HepG2 (cell line): ENCODE measurements around the gene POLE. TPM values are rescaled to one million over a fixed set of nuclear protein-coding genes. Genes with fewer than 3 reads are reported as not detected.

ENCODE experiments used
- ATAC-seq: fragments of 200-7000 bp; cut with Tn5 transposase; 3 replicates; pipeline ENCODE4 v1.9.1; 2020; ENCODE audit warnings: mild to moderate bottlenecking, moderate library complexity
- BruUV-seq: library from RNA; stranded (reverse); fragments of 400-500 nt; replicated peaks from 2 replicates; lab custom pipeline; 2021; lab: Mats Ljungman, UMichigan
- CTCF ChIA-PET: fragments of 300-600 bp; formaldehyde crosslinking; extraction: SDS; loops from one replicate; lab custom pipeline; 2021; ENCODE audit warnings: low total read pairs, inconsistent platforms, low intra/inter-chr PET ratio; lab: Yijun Ruan, JAX
- POLR2A ChIA-PET: fragments of 350-600 bp; sonication (Branson Sonifier 250); formaldehyde crosslinking; loops from one replicate; lab custom pipeline; 2020; ENCODE audit warnings: antibody characterized with exemption, inconsistent platforms; lab: Yijun Ruan, JAX
- DNase-seq: peaks from one replicate; pipeline ENCODE4 v3.0.0-alpha.2; 2015; ENCODE audit warnings: low spot score
- FAIRE-seq: peaks from 3 replicates; lab custom pipeline; 2011; peaks lifted over from hg19 to GRCh38; lab: Jason Lieb, UNC
- H2AFZ ChIP-seq: one replicate; pipeline ENCODE4 v1.6.1; 2011; ENCODE audit warnings: low read length, inconsistent platforms
- H3K27ac ChIP-seq: fragments of 300-600 bp; 3 replicates; pipeline ENCODE4 v1.8.0; 2011; ENCODE audit warnings: mixed run types, mild to moderate bottlenecking, mixed read lengths, low read length, inconsistent platforms; ENCODE audit not compliant: insufficient read depth; ENCODE audit errors: extremely low read length
- H3K27me3 ChIP-seq, 2 experiments: fragments of 200-600 bp in 1 of 2; 2 replicates in 1 of 2; 3 replicates in 1 of 2; pipeline versions ENCODE4 v1.6.0 to v1.8.0; 2011; ENCODE audit warnings: low read length in 2 of 2, mild to moderate bottlenecking in 2 of 2, moderate library complexity in 2 of 2, inconsistent platforms in 1 of 2; ENCODE audit not compliant: insufficient read depth in 2 of 2, control insufficient read depth in 1 of 2
- H3K36me3 ChIP-seq, 2 experiments: fragments of 200-600 bp in 1 of 2; replicated peaks in 1 of 2; 2 replicates in 1 of 2; 3 replicates in 1 of 2; pipeline versions ENCODE4 v1.5.1 to v1.8.0; 2011; ENCODE audit warnings: low read length in 2 of 2, inconsistent platforms in 1 of 2; ENCODE audit not compliant: insufficient read depth in 2 of 2, control insufficient read depth in 1 of 2
- H3K4me1 ChIP-seq: 2 replicates; pipeline ENCODE4 v1.5.1; 2012; ENCODE audit warnings: low read length, inconsistent platforms; ENCODE audit not compliant: insufficient read depth
- H3K4me2 ChIP-seq: 2 replicates; pipeline ENCODE4 v1.6.0; 2011; ENCODE audit warnings: low read depth, low read length, inconsistent platforms
- H3K4me3 ChIP-seq, 3 experiments: fragments of 200-600 bp in 1 of 3; sonication (generic), shearing (Covaris generic) in 1 of 3; replicated peaks in 1 of 3; 2 replicates each; pipeline ENCODE4 v1.5.1; 2011 to 2016; ENCODE audit warnings: low read length in 3 of 3, inconsistent platforms in 2 of 3, low read depth in 2 of 3, mild to moderate bottlenecking in 2 of 3, control low read depth in 1 of 3, mixed read lengths in 1 of 3; ENCODE audit not compliant: insufficient read depth in 1 of 3
- H3K79me2 ChIP-seq: one replicate; pipeline ENCODE4 v1.6.1; 2011; ENCODE audit warnings: low read length, inconsistent platforms; ENCODE audit not compliant: insufficient read depth
- H3K9ac ChIP-seq: 2 replicates; pipeline ENCODE4 v1.6.0; 2011; ENCODE audit warnings: mild to moderate bottlenecking, low read depth, low read length, inconsistent platforms; ENCODE audit not compliant: insufficient read depth
- H3K9me3 ChIP-seq: 2 replicates; pipeline ENCODE4 v1.5.1; 2012; ENCODE audit warnings: mild to moderate bottlenecking, low read length
- H4K20me1 ChIP-seq: 2 replicates; pipeline ENCODE4 v1.6.0; 2011; ENCODE audit warnings: inconsistent platforms, mild to moderate bottlenecking, low read length, moderate library complexity; ENCODE audit not compliant: insufficient read depth
- ATF1 ChIP-seq: IDR thresholded peaks from 2 replicates; pipeline ENCODE4 v1.6.1; 2016; ENCODE audit warnings: mild to moderate bottlenecking, control low read depth
- CREB1 ChIP-seq, 2 experiments: fragments of 450-650 bp in 1 of 2; IDR thresholded peaks; 2 replicates each; pipeline ENCODE4 v1.6.1; 2016 to 2017; ENCODE audit warnings: control low read depth in 1 of 2, mild to moderate bottlenecking in 1 of 2, missing compliant biosample characterization in 1 of 2, missing genetic modification characterization in 1 of 2
- EP300 ChIP-seq, 3 experiments: sonication (generic) in 1 of 3; formaldehyde crosslinking in 1 of 3; IDR thresholded peaks; 2 replicates each; pipeline versions ENCODE4 v1.5.1 to v1.6.1; 2011 to 2020; ENCODE audit warnings: low read depth in 2 of 3, low read length in 2 of 3, borderline replicate concordance in 1 of 3, improper control_type of control experiment in 1 of 3, mild to moderate bottlenecking in 1 of 3, missing genetic modification reagents in 1 of 3, moderate library complexity in 1 of 3
- GABPA ChIP-seq, 2 experiments: IDR thresholded peaks; 2 replicates each; pipeline ENCODE4 v1.6.1; 2011 to 2016; ENCODE audit warnings: low read depth in 2 of 2, low read length in 1 of 2, missing biosample characterization in 1 of 2, missing genetic modification characterization in 1 of 2
- GATAD1 ChIP-seq: IDR thresholded peaks from 2 replicates; pipeline ENCODE4 v1.6.1; 2016; ENCODE audit warnings: missing genetic modification reagents, missing compliant biosample characterization
- SRSF1 ChIP-seq: fragments of 200-400 bp; formaldehyde crosslinking; optimal IDR thresholded peaks from 2 replicates; pipeline ENCODE3; 2017; ENCODE audit warnings: mild to moderate bottlenecking, low read depth, low read length, moderate library complexity
- STAT5B ChIP-seq: sonication (generic); formaldehyde crosslinking; IDR thresholded peaks from 2 replicates; pipeline ENCODE4 v1.4.0; 2020; ENCODE audit warnings: missing genetic modification reagents
- TCF7 ChIP-seq: sonication (generic); IDR thresholded peaks from 2 replicates; pipeline ENCODE4 v1.6.1; 2016; ENCODE audit warnings: antibody characterized with exemption, low read depth
- TCF7L2 ChIP-seq: IDR thresholded peaks from 2 replicates; pipeline ENCODE4 v1.6.1; 2011; ENCODE audit warnings: mild to moderate bottlenecking, low read depth, low read length, moderate library complexity
- ZFX ChIP-seq: sonication (generic); formaldehyde crosslinking; IDR thresholded peaks from 2 replicates; pipeline ENCODE4 v1.4.0; 2020; ENCODE audit warnings: mild to moderate bottlenecking, low read depth, missing genetic modification reagents, moderate library complexity
- ZNF17 ChIP-seq: sonication (generic); formaldehyde crosslinking; IDR thresholded peaks from 2 replicates; pipeline ENCODE4 v1.5.0; 2020; ENCODE audit warnings: mild to moderate bottlenecking, missing genetic modification reagents
- ZNF205 ChIP-seq: IDR thresholded peaks from 2 replicates; pipeline ENCODE4 v1.6.1; 2018; ENCODE audit warnings: missing biosample characterization, missing genetic modification reagents
- ZNF343 ChIP-seq: sonication (generic); formaldehyde crosslinking; IDR thresholded peaks from 2 replicates; pipeline ENCODE4 v1.4.0; 2020; ENCODE audit warnings: mild to moderate bottlenecking, missing genetic modification reagents
- ZNF558 ChIP-seq: sonication (generic); formaldehyde crosslinking; IDR thresholded peaks from 2 replicates; pipeline ENCODE4 v1.9.0; 2022; ENCODE audit warnings: mild to moderate bottlenecking, missing genetic modification reagents, borderline replicate concordance
- ZNF607 ChIP-seq: sonication (generic); formaldehyde crosslinking; IDR thresholded peaks from 2 replicates; pipeline ENCODE4 v1.5.1; 2020; ENCODE audit warnings: missing genetic modification reagents, mild to moderate bottlenecking, borderline replicate concordance
- WGBS: methylation state at CpG from one replicate; pipeline ENCODE4 v1.1.6; 2017; ENCODE audit warnings: low lambda C conversion rate; 5-methylcytosine and 5-hydroxymethylcytosine counted together
- in situ Hi-C: cut with HindIII; loops from 2 replicates; pipeline ENCODE4 v1.10.0; 2017; ENCODE audit warnings: low pct_unique_long_range_greater_than_20kb; ENCODE audit not compliant: extremely low pct_ligation_motif_present
- intact Hi-C: fragments of 100-400 bp; cut with micrococcal nuclease; formaldehyde crosslinking; loops from one replicate; pipeline ENCODE4 v1.10.0; 2022; ENCODE audit not compliant: unreplicated experiment
- polyA plus RNA-seq, 8 experiments: library from polyadenylated mRNA; depleted of rRNA in 3 of 8; stranded (reverse) in 7 of 8; unstranded in 1 of 8; fragments of >200 nt; fragmentation: Illumina TruSeq in 4 of 8; extraction: Trizol in 4 of 8; gene quantifications; 2 replicates each; pipeline versions ENCODE4 v1.2.1 to v1.2.3, GENCODE V29; 2011 to 2016; ENCODE audit warnings: low read depth in 4 of 8, missing spikeins in 1 of 8, mixed read lengths in 1 of 8; ENCODE audit not compliant: insufficient read depth in 1 of 8
- total RNA-seq, 5 experiments: library from RNA; depleted of rRNA; stranded (reverse); fragments of >200 nt; fragmentation: Illumina TruSeq; extraction: Trizol; gene quantifications; 2 replicates each; pipeline ENCODE4 v1.2.3, GENCODE V29; 2016; ENCODE audit warnings: low read depth in 1 of 5
- TF ChIP-seq, protein P1 (sequence below): sonication (generic); formaldehyde crosslinking; IDR thresholded peaks from 2 replicates; pipeline ENCODE4 v1.5.1; 2020; ENCODE audit warnings: missing genetic modification reagents, mild to moderate bottlenecking, borderline replicate concordance
- TF ChIP-seq, protein P2 (sequence below): sonication (generic); formaldehyde crosslinking; IDR thresholded peaks from 2 replicates; pipeline ENCODE4 v1.5.1; 2020; ENCODE audit warnings: missing genetic modification reagents, mild to moderate bottlenecking, borderline replicate concordance

POLE gene
- total and polyA plus RNA-seq, 2 of the 13 experiments (the other 11 are each of a cell fraction or from before 2014, with no cell fraction given): 25.3 to 52.2 TPM

DNA sequence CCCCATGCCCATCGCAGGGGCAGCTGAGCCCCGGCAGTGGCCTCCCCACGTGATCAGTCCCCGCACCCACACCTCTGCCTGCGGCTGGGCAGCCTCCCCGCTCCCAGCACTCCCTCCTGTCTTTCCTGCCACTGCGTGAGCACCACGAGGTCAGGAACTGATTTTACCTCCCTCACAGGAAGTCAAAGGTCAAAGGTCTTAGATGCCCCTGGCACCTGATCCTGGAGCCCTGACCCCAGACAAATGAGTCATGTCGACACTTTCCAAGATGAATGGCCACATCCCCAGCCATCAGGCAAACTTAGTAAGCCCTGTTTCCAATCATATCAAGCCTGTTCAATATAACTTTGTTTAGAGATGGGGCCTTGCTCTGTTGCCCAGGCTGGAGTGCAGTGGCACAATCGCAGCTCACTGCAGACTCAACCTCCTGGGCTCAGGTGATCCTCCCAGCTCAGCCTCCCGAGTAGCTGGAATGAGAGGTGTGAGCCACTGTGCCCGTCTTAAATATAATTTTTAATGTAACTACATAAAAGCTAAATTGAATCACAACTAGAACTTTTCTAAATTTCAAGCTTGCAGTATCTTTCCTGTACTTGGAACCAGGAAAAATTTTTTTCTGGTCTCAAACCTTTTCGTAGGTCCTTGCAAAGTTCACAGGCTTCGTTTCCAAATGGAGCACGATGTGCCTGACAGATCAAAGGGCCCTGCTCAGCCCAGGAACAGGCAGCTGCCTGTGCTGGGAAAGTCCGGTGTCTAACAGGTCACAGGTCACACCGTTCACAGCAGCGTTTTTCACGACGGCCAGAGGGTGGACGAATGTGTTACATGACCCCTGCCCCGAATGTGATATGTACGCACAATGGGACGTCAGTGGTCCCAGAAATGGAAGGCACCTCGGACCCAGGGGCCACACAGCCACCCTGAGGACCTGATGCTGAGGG lies 78.6 kb downstream of the POLE start (continued):
- peak; percentile 27 for TF ChIP-seq ZNF607 (CRISPR knock-in tag)
- TF ChIP-seq, protein P1, sequence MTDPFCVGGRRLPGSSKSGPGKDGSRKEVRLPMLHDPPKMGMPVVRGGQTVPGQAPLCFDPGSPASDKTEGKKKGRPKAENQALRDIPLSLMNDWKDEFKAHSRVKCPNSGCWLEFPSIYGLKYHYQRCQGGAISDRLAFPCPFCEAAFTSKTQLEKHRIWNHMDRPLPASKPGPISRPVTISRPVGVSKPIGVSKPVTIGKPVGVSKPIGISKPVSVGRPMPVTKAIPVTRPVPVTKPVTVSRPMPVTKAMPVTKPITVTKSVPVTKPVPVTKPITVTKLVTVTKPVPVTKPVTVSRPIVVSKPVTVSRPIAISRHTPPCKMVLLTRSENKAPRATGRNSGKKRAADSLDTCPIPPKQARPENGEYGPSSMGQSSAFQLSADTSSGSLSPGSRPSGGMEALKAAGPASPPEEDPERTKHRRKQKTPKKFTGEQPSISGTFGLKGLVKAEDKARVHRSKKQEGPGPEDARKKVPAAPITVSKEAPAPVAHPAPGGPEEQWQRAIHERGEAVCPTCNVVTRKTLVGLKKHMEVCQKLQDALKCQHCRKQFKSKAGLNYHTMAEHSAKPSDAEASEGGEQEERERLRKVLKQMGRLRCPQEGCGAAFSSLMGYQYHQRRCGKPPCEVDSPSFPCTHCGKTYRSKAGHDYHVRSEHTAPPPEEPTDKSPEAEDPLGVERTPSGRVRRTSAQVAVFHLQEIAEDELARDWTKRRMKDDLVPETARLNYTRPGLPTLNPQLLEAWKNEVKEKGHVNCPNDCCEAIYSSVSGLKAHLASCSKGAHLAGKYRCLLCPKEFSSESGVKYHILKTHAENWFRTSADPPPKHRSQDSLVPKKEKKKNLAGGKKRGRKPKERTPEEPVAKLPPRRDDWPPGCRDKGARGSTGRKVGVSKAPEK: 0 out of 2 replicates have a peak, but pooled peaks have one; percentile 67
- TF ChIP-seq EP300 (IDR thresholded peaks at IDR 0.05; ENCODE audit: low read depth in 2 of 2, low read length in 2 of 2): peak in 1 of 2 experiments; percentile 55; a peak in 2 of 4 replicates
- TF ChIP-seq EP300 (CRISPR knock-in tag; IDR thresholded peaks at IDR 0.05; ENCODE audit: borderline replicate concordance): 0 out of 2 replicates have a peak, but pooled peaks have one; percentile 25
- TF ChIP-seq CREB1 (IDR thresholded peaks at IDR 0.05): no peak
- no peak for TF ChIP-seq CREB1 (CRISPR knock-in tag; IDR thresholded peaks at IDR 0.05)
- peak; percentile 85 for TF ChIP-seq TCF7

DNA sequence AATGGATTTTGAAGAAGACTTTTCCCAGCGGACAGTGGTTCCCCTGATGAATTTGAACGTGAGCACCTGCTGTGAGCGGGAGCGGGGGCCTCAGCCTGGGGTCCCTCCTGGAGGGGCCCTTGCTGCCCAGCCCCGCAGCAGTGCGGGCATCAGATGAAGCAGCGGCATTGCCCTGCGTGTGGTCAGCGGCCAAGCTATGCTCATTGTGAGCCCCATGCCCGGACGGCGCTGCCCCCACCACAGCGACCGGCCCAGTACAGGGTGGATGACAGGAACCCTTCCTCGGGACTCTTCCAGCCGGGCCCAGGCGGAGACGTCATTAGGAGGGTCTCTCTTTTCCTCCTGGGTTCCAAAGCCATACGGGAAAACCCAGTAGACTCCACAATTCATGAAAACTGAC lies 80.2 kb downstream of the POLE start:
- Histone ChIP-seq H3K4me2 (no peak overlapping the region), H3K27ac (no peak overlapping the region), H3K9me3 (peaks cover 6% of the 10 kb centered on the region; the same call in 1 of the 2 replicates), H4K20me1 (no peaks in the 10 kb centered on the region), H3K36me3 (no peaks in the 10 kb centered on the region), H3K4me1 (peaks cover 51% of the 10 kb centered on the region), H2AFZ (no peak overlapping the region), H3K79me2 (no peaks in the 10 kb centered on the region), H3K9ac (no peak overlapping the region), H3K4me3 (no peak overlapping the region), H3K27me3 (peaks cover 4 to 40% of the 10 kb centered on the region in 2 experiments; a peak in 4 of 5 replicates)
- BruUV-seq: no TSS peak
- DNase-seq (no peak), ATAC-seq (no peak), FAIRE-seq (no peak)
- intact Hi-C loops: no loop called here
- in situ Hi-C loops: loop anchor here (5.0 kb wide), 1 partner anchor 190 kb away; no protein-coding TSS in a partner anchor
- CTCF ChIA-PET: no interaction called here
- WGBS: 77% methylated on average over 12 of the region's 19 CpGs
- POLR2A ChIA-PET: no interaction called here
- no peak for TF ChIP-seq TCF7L2
- no peak for TF ChIP-seq GABPA (IDR thresholded peaks at IDR 0.05; ENCODE audit: low read depth, low read length)
- no peak for TF ChIP-seq GABPA (CRISPR knock-in tag; IDR thresholded peaks at IDR 0.05; ENCODE audit: low read depth)
- TF ChIP-seq ZNF558 (CRISPR knock-in tag): no peak
- TF ChIP-seq GATAD1: no peak
- TF ChIP-seq ZNF205 (CRISPR knock-in tag): no peak
- TF ChIP-seq SRSF1: no peak
- no peak for TF ChIP-seq STAT5B
- no peak for TF ChIP-seq ZNF17 (CRISPR knock-in tag)
- TF ChIP-seq, protein P2, sequence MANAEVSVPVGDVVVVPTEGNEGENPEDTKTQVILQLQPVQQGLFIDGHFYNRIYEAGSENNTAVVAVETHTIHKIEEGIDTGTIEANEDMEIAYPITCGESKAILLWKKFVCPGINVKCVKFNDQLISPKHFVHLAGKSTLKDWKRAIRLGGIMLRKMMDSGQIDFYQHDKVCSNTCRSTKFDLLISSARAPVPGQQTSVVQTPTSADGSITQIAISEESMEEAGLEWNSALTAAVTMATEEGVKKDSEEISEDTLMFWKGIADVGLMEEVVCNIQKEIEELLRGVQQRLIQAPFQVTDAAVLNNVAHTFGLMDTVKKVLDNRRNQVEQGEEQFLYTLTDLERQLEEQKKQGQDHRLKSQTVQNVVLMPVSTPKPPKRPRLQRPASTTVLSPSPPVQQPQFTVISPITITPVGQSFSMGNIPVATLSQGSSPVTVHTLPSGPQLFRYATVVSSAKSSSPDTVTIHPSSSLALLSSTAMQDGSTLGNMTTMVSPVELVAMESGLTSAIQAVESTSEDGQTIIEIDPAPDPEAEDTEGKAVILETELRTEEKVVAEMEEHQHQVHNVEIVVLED (CRISPR knock-in tag): no peak
- no peak for TF ChIP-seq ATF1 (CRISPR knock-in tag)
- no peak for TF ChIP-seq ZNF343 (CRISPR knock-in tag)
- TF ChIP-seq ZFX (CRISPR knock-in tag): no peak
